ENCODE results near the gene CA4. TPM values are rescaled to one million over a fixed set of nuclear protein-coding genes. Genes with fewer than 3 reads are reported as not detected.

CA4 gene
- total RNA-seq, 2 donors from 2014 or later: not detected

- Mint-ChIP-seq H3K4me3 (no peak overlapping the region), H3K4me1 (ENCODE audit: low read depth in 2 of 2) (peaks cover 22 to 28% of the 10 kb centered on the region in 2 donors)
- no peak for ATAC-seq
These were observed 10.9 kb upstream of the CA4 start for GRCh38 chr17:60138769-60139437.

DNA sequence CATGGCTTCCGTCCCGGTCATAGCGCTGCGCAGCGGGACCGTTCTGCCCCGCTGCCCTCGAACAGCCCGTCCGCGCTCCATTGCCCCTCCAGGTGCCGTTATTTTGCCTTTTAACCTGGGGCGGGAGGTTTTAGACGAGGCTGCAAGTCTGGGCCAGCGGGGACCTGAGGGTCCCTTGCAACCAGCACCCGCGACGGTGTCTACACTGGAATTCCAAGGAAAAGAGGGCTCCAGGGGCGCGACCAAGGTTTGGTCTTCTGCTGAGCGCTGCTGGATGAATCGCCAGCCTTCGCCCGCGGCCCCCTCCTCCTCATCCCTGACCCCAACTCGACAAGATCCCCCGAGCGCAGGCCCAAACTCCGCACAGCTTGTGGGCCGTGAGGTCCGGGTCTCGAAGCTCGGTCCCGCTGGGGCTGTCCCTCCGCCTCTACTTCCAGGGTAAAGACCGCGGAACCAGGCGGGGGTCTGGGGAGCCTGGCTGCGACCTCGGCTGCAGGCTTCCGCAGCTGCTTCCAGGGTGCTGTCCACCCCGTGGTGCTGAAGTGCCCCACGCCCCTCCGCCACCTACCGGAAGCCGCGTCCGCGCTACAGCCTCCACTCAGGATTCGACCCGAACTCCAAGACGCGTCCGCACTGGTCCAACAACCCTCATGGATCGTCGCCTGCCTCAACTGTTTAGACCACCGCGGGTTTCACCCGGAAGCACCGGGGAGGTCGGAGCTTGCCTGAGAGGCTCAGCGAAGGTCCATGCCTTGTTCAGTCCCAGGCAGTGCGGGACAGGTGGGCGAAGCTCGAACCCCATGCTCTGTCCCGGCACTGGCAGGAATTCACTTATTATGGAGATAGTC is 10.1 kb upstream of the CA4 start:
- Mint-ChIP-seq H3K27ac (no peak overlapping the region), H3K9me3 (no peaks in the 10 kb centered on the region), H3K4me1 (ENCODE audit: low read depth in 2 of 2) (peaks cover 19 to 20% of the 10 kb centered on the region in 2 donors), H3K27me3 (peaks cover 54 to 56% of the 10 kb centered on the region in 2 donors), H3K36me3 (no peaks in the 10 kb centered on the region), H3K4me3 (no peak overlapping the region)
- ATAC-seq (peak; percentile 39 to 68), DNase-seq (ENCODE audit: low spot score) (peak; percentile 68)

More at GRCh38 chr17:60138769-60139437, 10.9 kb upstream of the CA4 start:
- peak; percentile 44 for DNase-seq (ENCODE audit: low spot score)
- Mint-ChIP-seq H3K27ac (no peak overlapping the region), H3K9me3 (no peaks in the 10 kb centered on the region), H3K36me3 (no peaks in the 10 kb centered on the region), H3K27me3 (peaks cover 46 to 56% of the 10 kb centered on the region in 2 donors)

DNA sequence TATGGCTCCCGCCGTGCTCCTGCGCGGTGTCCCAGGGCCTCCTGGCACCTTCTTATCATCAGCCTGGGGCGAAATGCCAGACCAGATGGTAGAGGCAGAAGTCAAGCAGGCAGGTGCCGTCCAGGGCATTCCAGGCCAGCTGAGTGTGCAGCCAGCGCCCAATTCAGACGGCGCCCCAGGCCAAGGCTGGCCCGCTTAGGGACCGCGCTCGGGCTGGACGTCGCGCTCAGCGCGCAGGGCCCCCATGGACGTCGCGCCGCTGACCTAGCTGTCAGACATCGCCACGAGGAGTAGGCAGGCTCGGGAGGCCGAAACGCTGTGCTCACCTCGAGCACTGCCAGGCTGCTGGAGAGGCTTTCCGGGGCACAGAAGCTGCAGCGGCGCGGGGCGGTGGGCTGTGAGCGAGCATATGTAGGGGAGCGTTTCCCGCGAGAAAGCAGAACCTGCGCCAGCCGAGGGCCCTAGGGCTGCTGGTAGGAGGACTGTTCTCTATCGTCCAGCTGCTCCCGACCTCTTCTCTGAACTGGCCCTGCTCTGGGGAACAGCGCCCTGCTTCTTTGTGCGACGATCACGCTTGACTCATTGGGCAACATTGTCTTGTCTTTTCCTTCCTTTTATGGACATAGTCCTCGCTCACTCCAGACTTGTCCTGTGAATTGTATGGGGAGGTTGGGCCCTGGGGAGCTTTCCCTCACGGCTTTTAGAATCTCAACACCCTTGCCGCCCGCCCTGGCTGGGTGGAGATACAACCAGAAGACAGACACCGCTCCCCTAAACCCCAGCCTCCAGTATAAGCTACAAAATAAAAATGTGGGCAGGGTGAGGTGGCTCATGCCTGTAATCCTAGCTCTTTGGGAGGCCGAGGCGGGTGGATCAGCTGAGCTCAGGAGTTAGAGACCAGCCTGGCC is 8.4 kb upstream of the CA4 start:
- no peak overlapping the region for H3K27ac Mint-ChIP-seq
- peak; percentile 44 for DNase-seq (ENCODE audit: low spot score)
- H3K4me3 Mint-ChIP-seq: no peak overlapping the region
- H3K4me1 Mint-ChIP-seq (ENCODE audit: low read depth in 2 of 2): peaks cover 6 to 8% of the 10 kb centered on the region in 2 donors
- no peaks in the 10 kb centered on the region for H3K9me3 Mint-ChIP-seq
- no peaks in the 10 kb centered on the region for H3K36me3 Mint-ChIP-seq
- no peak for ATAC-seq
- H3K27me3 Mint-ChIP-seq: peaks cover 57 to 64% of the 10 kb centered on the region in 2 donors

- peaks cover 64 to 71% of the 10 kb centered on the region in 2 donors for H3K27me3 Mint-ChIP-seq
- H3K9me3 Mint-ChIP-seq: no peaks in the 10 kb centered on the region
- H3K4me3 Mint-ChIP-seq: peak overlapping the region; percentile 6
- no peak for DNase-seq (ENCODE audit: low spot score)
- ATAC-seq: peak; percentile 67
- no peaks in the 10 kb centered on the region for H3K36me3 Mint-ChIP-seq
- H3K4me1 Mint-ChIP-seq (ENCODE audit: low read depth in 2 of 2): peaks cover 6 to 8% of the 10 kb centered on the region in 2 donors
- H3K27ac Mint-ChIP-seq: no peak overlapping the region
These were observed 6.8 kb upstream of the CA4 start for GRCh38 chr17:60142872-60143499.

- H3K27me3 Mint-ChIP-seq: peaks cover 66 to 74% of the 10 kb centered on the region in 2 donors
- no peak overlapping the region for H3K4me3 Mint-ChIP-seq
- no peaks in the 10 kb centered on the region for H3K36me3 Mint-ChIP-seq
- DNase-seq (ENCODE audit: low spot score) (no peak), ATAC-seq (no peak)
- H3K9me3 Mint-ChIP-seq: no peaks in the 10 kb centered on the region
- H3K27ac Mint-ChIP-seq: no peak overlapping the region
- H3K4me1 Mint-ChIP-seq (ENCODE audit: low read depth in 2 of 2): peaks cover 6 to 11% of the 10 kb centered on the region in 2 donors
These were observed 4.5 kb upstream of the CA4 start for GRCh38 chr17:60145006-60145935.

GRCh38 chr17:60146206-60146605 is 3.6 kb upstream of the CA4 start:
- H3K36me3 Mint-ChIP-seq: no peaks in the 10 kb centered on the region
- ATAC-seq (no peak), DNase-seq (ENCODE audit: low spot score) (no peak)
- peaks cover 63 to 72% of the 10 kb centered on the region in 2 donors for H3K27me3 Mint-ChIP-seq
- H3K27ac Mint-ChIP-seq: no peak overlapping the region
- no peaks in the 10 kb centered on the region for H3K9me3 Mint-ChIP-seq
- peaks cover 12 to 17% of the 10 kb centered on the region in 2 donors for H3K4me1 Mint-ChIP-seq (ENCODE audit: low read depth in 2 of 2)
- no peak overlapping the region for H3K4me3 Mint-ChIP-seq

DNA sequence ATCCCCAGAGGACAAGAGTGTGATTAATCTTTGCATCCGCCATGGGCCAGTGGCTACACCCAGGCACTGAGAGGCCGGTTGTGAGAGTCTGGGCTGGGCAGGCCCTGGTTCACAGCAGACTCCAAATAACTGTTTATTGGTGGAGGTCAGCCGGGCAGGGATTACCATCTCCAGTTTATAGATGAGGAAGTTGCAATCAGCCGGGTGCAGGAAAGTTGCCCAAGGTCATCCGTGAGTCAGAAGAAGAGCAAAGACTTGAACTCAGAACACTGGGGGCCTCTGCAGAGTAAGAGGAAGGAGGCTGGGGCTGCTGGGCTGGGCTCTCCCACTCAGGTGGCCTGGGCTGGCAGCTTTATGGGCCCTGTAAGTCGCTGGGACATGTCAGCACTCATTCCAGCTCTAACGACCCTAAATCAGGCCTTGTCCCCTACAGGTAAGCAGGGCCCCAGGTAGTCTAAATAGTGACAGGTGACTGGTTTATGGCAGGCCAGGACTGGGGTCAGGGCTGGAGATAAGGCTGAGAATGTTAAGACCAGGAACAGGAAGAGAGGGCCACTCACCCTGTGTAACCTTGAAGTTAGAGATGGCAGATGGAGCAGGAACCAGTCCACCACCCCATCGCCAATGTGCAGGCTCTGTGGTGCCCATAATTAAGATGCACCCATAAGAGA is 2.1 kb upstream of the CA4 start:
- ATAC-seq (no peak), DNase-seq (ENCODE audit: low spot score) (no peak)
- no peak overlapping the region for H3K4me3 Mint-ChIP-seq
- no peak overlapping the region for H3K27ac Mint-ChIP-seq
- H3K27me3 Mint-ChIP-seq: peaks cover 59 to 75% of the 10 kb centered on the region in 2 donors
- no peaks in the 10 kb centered on the region for H3K36me3 Mint-ChIP-seq
- H3K9me3 Mint-ChIP-seq: no peaks in the 10 kb centered on the region
- H3K4me1 Mint-ChIP-seq (ENCODE audit: low read depth in 2 of 2): peaks cover 14 to 15% of the 10 kb centered on the region in 2 donors

- no peak overlapping the region for H3K27ac Mint-ChIP-seq
- H3K36me3 Mint-ChIP-seq: no peaks in the 10 kb centered on the region
- H3K4me1 Mint-ChIP-seq (ENCODE audit: low read depth in 2 of 2): peaks cover 12 to 14% of the 10 kb centered on the region in 2 donors
- ATAC-seq: no peak
- no peak for DNase-seq (ENCODE audit: low spot score)
- no peak overlapping the region for H3K4me3 Mint-ChIP-seq
- H3K27me3 Mint-ChIP-seq: peaks cover 55 to 76% of the 10 kb centered on the region in 2 donors
- no peaks in the 10 kb centered on the region for H3K9me3 Mint-ChIP-seq
These were observed 1.4 kb upstream of the CA4 start for GRCh38 chr17:60148373-60148772.

- peaks cover 8 to 12% of the 10 kb centered on the region in 2 donors for H3K4me1 Mint-ChIP-seq (ENCODE audit: low read depth in 2 of 2)
- no peak for DNase-seq (ENCODE audit: low spot score)
- H3K27me3 Mint-ChIP-seq: peaks cover 35 to 58% of the 10 kb centered on the region in 2 donors
- no peaks in the 10 kb centered on the region for H3K36me3 Mint-ChIP-seq
- ATAC-seq: peak; percentile 33 to 58
- no peak overlapping the region for H3K4me3 Mint-ChIP-seq
- H3K9me3 Mint-ChIP-seq: no peaks in the 10 kb centered on the region
- H3K27ac Mint-ChIP-seq: no peak overlapping the region
These were observed 1.6 kb downstream of the CA4 start for GRCh38 chr17:60151355-60151754.

DNA sequence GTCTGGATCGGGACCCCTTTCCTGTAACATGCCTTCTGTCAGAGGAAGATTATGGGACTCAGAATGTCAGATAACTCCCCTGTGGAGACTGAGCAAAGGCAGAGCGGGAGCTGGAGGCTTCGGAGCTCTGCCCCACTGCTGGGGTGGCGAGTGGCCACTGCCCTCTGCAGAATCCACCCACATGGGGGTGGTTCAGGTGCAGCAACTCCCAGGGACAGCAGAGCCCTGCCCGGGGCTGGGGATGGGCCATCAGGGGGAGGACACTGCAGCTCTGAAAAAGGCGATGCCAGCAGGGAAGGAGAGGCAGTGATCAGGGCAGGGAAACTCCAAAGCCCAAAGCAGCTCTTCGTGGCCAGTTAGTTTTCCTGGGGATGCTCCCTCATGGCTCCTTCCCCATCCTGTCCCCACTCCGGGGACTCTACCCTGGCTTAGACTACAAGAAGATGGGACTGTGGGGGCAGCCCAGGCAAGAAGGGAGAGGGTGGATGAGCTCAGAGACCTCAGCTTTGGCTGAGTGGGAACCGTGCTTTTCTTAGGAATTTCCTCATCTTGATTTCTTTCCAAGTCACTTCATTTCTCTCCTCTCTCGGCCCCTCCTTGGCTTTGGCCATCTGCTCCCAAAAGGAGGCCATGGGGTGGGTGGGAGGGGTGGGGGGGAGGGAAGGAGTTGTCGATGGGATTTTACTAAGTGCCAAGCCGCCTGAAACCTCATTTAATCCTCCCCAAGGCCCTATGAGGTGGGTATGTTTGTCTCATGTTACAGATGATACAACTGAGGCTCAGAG is 4.0 kb downstream of the CA4 start:
- H3K9me3 Mint-ChIP-seq: no peaks in the 10 kb centered on the region
- no peak for ATAC-seq

GRCh38 chr17:60154616-60155426 is 5.0 kb downstream of the CA4 start:
- Mint-ChIP-seq H3K27ac (no peak overlapping the region), H3K9me3 (no peaks in the 10 kb centered on the region), H3K4me1 (ENCODE audit: low read depth in 2 of 2) (peaks cover 8 to 9% of the 10 kb centered on the region in 2 donors), H3K4me3 (no peak overlapping the region), H3K27me3 (peaks cover 16 to 35% of the 10 kb centered on the region in 2 donors), H3K36me3 (no peaks in the 10 kb centered on the region)
- no peak for DNase-seq (ENCODE audit: low spot score)
- no peak for ATAC-seq

More for the DNA sequence above, 4.0 kb downstream of the CA4 start:
- Mint-ChIP-seq H3K27me3 (peaks cover 22 to 43% of the 10 kb centered on the region in 2 donors), H3K36me3 (no peaks in the 10 kb centered on the region), H3K27ac (no peak overlapping the region), H3K4me3 (no peak overlapping the region), H3K4me1 (ENCODE audit: low read depth in 2 of 2) (peaks cover 8 to 12% of the 10 kb centered on the region in 2 donors)
- DNase-seq (ENCODE audit: low spot score): no peak

Measured in natural killer cell treated with Interleukin-12 subunit alpha and Interleukin-12 subunit beta and Interleukin-15 and Interleukin-18, amount 100 ng/mL, for 72 hours (primary cell).